SKM-1 treated with dmso at 0.1 percent for 144 hours (cell line): ENCODE measurements around the gene IL36G.
"Not testable (repeated sequence)": the region's sequence is repeated elsewhere in the genome, so short reads cannot be mapped to it uniquely, and the experiment has no call there.

Experiments
- DNase-seq: peaks from one replicate; lab custom pipeline; 2025; ENCODE audit not compliant: unreplicated experiment; lab: John Stamatoyannopoulos, UW

Gene IL36G

DNA sequence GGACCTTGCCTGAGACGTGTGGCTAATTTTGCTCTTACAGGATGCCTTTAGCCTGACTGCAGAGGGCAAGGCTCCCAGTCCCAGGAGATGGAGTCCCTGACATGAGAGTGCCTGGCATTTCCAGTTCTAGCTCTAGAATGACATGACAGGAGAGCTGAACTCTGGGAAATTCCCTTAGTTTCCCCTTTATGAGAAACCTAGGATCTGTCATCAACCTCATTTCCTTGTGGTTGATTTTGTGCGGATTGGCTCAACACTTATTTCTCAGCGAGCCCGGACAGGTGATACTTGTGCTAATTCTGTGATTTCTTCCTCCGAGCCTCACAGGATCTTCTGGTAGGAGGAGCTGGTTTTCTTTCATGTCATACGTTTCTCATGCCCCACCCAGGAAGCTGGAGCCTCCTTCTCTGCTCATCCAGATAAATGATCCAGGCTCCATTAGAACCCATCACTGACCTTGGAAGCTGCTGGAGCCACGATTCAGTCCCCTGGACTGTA lies at the start of gene IL36G:
Gene IL36G, plus strand, starts transcription at position 448 of the 498 bp plus-strand sequence. CDS start 633 bp downstream, outside the sequence.
- no peak for DNase-seq

- DNase-seq = no peak
These were observed 44.5 kb upstream of the IL36G start for GRCh38 chr2:112933261-112933660.

DNA sequence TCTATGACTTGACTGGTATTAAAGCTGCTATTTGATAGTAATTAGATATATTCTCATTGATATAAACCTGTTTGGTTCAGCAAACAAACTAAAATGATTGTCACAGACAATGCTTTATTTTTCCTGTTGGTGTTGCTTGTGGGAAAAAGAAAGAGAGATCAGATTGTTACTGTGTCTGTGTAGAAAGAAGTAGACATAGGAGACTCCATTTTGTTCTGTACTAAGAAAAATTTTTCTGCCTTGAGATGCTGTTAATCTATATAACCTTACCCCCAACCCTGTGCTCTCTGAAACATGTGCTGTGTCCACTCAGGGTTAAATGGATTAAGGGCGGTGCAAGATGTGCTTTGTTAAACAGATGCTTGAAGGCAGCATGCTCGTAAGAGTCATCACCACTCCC lies 43.7 kb upstream of the IL36G start:
- not testable (repeated sequence) for DNase-seq

- DNase-seq = no peak
These were observed 40.9 kb upstream of the IL36G start for GRCh38 chr2:112936927-112937232.

DNA sequence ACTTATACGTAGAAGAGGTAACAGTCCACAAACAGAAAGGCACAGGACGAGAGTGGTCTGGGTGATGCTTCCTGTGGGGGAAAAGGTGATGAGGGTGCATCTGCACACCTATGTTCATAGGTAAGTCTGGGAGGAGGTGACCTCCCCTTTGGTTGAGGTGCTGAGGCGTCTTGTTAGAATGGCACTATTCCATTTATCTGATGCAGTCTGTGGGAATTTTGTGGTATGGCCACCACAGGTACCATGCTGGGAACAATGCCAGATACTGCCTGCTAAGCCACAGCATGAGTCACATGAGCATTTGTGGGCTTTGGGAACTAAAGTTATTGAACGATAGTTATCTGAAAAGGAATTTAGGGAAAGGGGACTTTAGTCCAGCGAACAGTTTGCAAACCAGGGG lies 38.9 kb upstream of the IL36G start:
- no peak for DNase-seq

- DNase-seq = no peak
These were observed 38.4 kb upstream of the IL36G start for GRCh38 chr2:112939425-112939824.

DNA sequence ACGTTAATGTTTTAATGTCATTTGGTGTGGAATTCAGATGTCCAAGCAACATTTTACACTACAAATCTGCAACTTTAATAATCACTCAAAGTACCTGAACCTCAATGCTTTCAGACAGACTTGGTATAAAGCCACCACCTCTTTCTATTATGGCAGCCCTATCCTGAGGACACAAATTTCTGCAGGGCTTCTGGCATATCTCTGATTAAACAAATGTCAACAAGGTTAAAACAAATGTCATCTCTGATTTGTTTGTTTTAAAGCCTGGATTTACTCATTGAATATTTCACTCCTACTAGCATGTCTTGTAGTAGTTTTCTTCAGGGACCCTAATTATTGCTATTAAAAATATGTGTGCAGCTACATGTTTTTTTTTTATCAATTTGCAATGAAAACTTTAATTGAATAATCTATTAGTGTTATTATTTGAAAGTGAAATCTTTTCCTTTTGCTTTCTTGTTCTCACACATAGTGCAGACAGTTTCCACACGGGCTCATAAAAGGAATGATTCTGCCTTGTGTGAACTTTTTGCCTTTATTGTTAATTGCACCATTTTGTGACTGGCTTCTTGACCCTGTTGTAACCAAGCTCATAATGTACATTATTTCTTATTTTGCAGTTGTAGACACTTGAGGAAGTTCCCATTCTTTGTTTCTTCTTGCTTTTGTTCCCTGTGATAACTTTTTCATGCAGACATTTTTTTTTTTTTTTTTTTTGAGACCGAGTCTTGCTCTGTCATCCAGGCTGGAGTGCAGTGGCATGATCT lies 36.8 kb upstream of the IL36G start:
- DNase-seq = no peak

GRCh38 chr2:112941753-112942653 lies 35.8 kb upstream of the IL36G start:
- DNase-seq = peak; percentile 55

- DNase-seq = no peak
These were observed 35.2 kb upstream of the IL36G start for GRCh38 chr2:112942654-112943002.

DNA sequence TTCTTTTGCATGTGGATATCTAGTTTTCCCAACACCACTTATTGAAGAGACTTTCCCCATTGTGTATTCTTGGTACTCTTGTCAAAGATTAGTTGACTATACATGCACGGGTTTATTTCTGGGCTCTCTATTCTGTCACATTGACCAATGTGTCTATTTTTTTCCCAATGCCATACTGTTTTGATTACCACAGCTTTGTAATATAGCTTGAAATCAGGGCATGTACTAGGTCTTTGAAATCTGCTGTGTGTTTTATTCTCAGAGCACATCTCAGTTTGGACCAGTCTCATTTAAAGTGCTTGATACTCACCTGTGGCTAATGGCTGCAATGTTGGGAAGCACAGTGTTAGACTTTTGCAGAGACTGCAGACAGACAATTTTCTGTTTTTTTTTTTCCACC lies 32.8 kb upstream of the IL36G start:
- DNase-seq = no peak

DNA sequence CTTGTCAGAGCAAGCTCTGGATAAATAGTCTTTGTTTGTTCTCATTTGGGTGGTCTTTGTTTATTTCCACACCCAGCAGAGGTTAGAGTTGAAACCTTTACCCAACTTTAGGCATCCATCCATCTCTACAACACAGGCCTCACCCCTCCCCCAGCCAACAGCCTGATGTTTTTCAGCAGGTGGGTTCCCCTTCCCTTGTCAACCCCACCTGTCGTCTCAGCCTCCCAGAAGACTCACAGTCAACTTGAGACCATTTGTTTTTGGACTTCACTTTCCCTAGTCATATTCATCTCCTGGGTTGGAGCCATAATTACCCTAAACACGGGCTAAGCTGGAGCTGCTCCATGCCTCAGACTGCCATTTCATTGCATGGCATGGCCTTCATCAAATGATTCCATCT lies 31.7 kb upstream of the IL36G start:
- DNase-seq = no peak

- no peak for DNase-seq
These were observed 30.4 kb upstream of the IL36G start for GRCh38 chr2:112947374-112947773.

- DNase-seq = no peak
These were observed 28.4 kb upstream of the IL36G start for GRCh38 chr2:112949456-112949855.

GRCh38 chr2:112954364-112954763 lies 23.4 kb upstream of the IL36G start:
- no peak for DNase-seq

GRCh38 chr2:112957511-112957910 lies 20.3 kb upstream of the IL36G start:
- DNase-seq = no peak

GRCh38 chr2:112958428-112959108 lies 19.2 kb upstream of the IL36G start:
- DNase-seq = peak; percentile 74

DNA sequence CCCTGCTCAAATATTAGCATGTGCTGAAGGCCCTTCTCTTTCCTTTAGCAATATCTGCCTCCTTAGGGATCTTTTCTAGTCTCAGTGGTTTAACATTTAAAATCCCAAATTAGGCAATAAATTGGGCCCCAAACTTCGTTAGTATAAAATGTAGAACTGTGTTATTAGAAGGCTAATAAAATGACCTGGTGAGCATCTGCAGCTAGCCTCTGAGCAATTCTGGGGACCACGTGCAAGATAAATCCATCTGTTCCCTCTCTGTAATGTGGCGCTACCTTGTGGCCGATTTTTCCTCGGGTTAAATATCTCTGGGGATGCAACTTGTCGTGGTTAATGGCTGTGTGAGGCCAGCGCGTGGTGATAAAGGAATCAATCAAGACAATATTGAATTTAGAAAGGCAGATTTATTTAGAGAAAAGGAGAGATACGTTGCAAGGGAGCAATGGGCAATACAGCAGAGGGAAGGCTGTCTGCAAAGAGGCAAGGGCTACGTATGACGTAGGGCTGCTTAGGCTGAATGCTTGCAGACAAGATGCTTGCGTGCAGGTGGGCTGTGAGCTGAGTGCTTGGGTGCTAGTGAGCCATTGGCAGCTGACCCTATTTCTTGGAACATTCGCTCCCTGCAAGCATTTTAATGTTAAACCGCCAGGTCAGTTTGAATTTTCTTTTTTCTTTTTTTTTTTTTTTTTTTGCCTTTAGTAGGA lies 18.5 kb upstream of the IL36G start:
- DNase-seq = no peak

DNA sequence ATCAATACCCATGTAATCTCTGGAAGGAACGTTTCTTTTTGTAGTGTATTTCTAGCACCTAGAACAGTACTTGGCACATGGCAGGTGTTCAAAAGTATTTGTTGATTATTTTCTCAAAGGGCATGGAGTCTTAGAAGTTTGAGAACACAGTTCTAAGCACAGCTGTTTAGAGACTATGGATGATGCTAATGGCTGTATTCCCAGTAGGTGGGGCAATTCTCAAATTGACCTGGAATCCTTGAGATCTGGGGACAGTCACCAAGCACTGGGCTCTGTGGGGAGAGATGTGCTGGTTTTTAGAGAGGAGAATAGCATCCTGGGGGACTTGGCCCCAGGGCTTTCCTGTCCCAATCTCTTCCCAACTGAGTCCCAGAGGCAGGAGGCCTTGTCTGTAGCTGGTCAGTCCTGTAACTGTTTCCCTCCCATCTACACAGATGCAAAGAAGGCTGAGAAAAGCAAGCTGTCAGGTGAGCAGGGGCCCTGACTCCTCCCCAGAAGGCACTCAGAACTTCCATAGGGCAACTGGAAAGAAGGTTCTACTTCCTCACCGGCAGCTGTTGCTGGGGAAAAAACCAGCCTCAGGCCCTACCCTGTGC lies 17.5 kb upstream of the IL36G start:
- DNase-seq = no peak

GRCh38 chr2:112962308-112963175 lies 15.3 kb upstream of the IL36G start:
- DNase-seq = no peak

GRCh38 chr2:112967023-112967422 lies 10.8 kb upstream of the IL36G start:
- DNase-seq = no peak
